HG02571 (cell line): Measurements from ENCODE around the gene TOR4A.

ENCODE experiments used
- ATAC-seq: cut with Tn5 transposase; IDR thresholded peaks from one replicate; pipeline ENCODE4 v1.9.1; 2021; ENCODE audit warnings: mild to moderate bottlenecking, moderate library complexity; ENCODE audit not compliant: unreplicated experiment

The TOR4A gene

GRCh38 chr9:137331929-137332328, 54.4 kb downstream of the TOR4A start:
- no peak for ATAC-seq
